Measurements from ENCODE around the gene CBL.

GRCh38 chr11:119198925-119199324 is 7.2 kb upstream of the CBL start:
- TF ChIP-seq POLR2A (IDR thresholded peaks at IDR 0.05; ENCODE audit: low read depth, low read length): no peak
- no peak for TF ChIP-seq POLR2AphosphoS5 (IDR thresholded peaks at IDR 0.05; ENCODE audit: low read depth, low read length)

All from GM12891 (cell line).